Measurements from ENCODE around the gene CADPS2.

Gene CADPS2

GRCh38 chr7:122726881-122727280 lies 159.4 kb downstream of the CADPS2 start:
- no peaks in the 10 kb centered on the region for H3K27me3 Mint-ChIP-seq
- no peaks in the 10 kb centered on the region for H3K4me1 Mint-ChIP-seq (ENCODE audit: low read depth)
- H3K27ac Mint-ChIP-seq = no peak overlapping the region
- H3K9me3 Mint-ChIP-seq = peaks cover 4% of the 10 kb centered on the region
- no peak overlapping the region for H3K4me3 Mint-ChIP-seq
- H3K36me3 Mint-ChIP-seq (ENCODE audit: low read depth) = no peaks in the 10 kb centered on the region

- Mint-ChIP-seq H3K9me3 (peaks cover 6% of the 10 kb centered on the region), H3K27ac (no peak overlapping the region), H3K27me3 (no peaks in the 10 kb centered on the region)
Observed at GRCh38 chr7:122724366-122724765, 161.9 kb downstream of the CADPS2 start.

GRCh38 chr7:122719010-122719578 lies 167.2 kb downstream of the CADPS2 start:
- Mint-ChIP-seq H3K36me3 (ENCODE audit: low read depth) (no peaks in the 10 kb centered on the region), H3K9me3 (peaks cover 6% of the 10 kb centered on the region), H3K4me3 (no peak overlapping the region), H3K4me1 (ENCODE audit: low read depth) (no peaks in the 10 kb centered on the region), H3K27ac (no peak overlapping the region), H3K27me3 (no peaks in the 10 kb centered on the region)

More at GRCh38 chr7:122724366-122724765, 161.9 kb downstream of the CADPS2 start:
- H3K4me3 Mint-ChIP-seq = no peak overlapping the region
- no peaks in the 10 kb centered on the region for H3K36me3 Mint-ChIP-seq (ENCODE audit: low read depth)
- H3K4me1 Mint-ChIP-seq (ENCODE audit: low read depth) = no peaks in the 10 kb centered on the region

GRCh38 chr7:122717356-122718089 lies 168.7 kb downstream of the CADPS2 start:
- Mint-ChIP-seq H3K4me3 (no peak overlapping the region), H3K27ac (no peak overlapping the region), H3K27me3 (no peaks in the 10 kb centered on the region), H3K9me3 (peaks cover 6% of the 10 kb centered on the region), H3K36me3 (ENCODE audit: low read depth) (no peaks in the 10 kb centered on the region), H3K4me1 (ENCODE audit: low read depth) (no peaks in the 10 kb centered on the region)

GRCh38 chr7:122715183-122715582 lies 171.1 kb downstream of the CADPS2 start:
- H3K27me3 Mint-ChIP-seq = no peaks in the 10 kb centered on the region
- H3K4me3 Mint-ChIP-seq = no peak overlapping the region
- H3K9me3 Mint-ChIP-seq = no peaks in the 10 kb centered on the region
- no peaks in the 10 kb centered on the region for H3K36me3 Mint-ChIP-seq (ENCODE audit: low read depth)
- H3K4me1 Mint-ChIP-seq (ENCODE audit: low read depth) = no peaks in the 10 kb centered on the region
- H3K27ac Mint-ChIP-seq = no peak overlapping the region

- Mint-ChIP-seq H3K27me3 (no peaks in the 10 kb centered on the region), H3K4me1 (ENCODE audit: low read depth) (no peaks in the 10 kb centered on the region), H3K9me3 (peaks cover 4% of the 10 kb centered on the region), H3K27ac (no peak overlapping the region), H3K4me3 (no peak overlapping the region), H3K36me3 (ENCODE audit: low read depth) (no peaks in the 10 kb centered on the region)
Observed at GRCh38 chr7:122710916-122711315, 175.3 kb downstream of the CADPS2 start.

- peaks cover 4% of the 10 kb centered on the region for H3K9me3 Mint-ChIP-seq
- no peak overlapping the region for H3K4me3 Mint-ChIP-seq
- no peaks in the 10 kb centered on the region for H3K4me1 Mint-ChIP-seq (ENCODE audit: low read depth)
- no peaks in the 10 kb centered on the region for H3K36me3 Mint-ChIP-seq (ENCODE audit: low read depth)
- H3K27me3 Mint-ChIP-seq = no peaks in the 10 kb centered on the region
- no peak overlapping the region for H3K27ac Mint-ChIP-seq
Observed at GRCh38 chr7:122709930-122710646, 176.2 kb downstream of the CADPS2 start.

GRCh38 chr7:122706836-122707235 lies 179.4 kb downstream of the CADPS2 start:
- no peak overlapping the region for H3K4me3 Mint-ChIP-seq

GRCh38 chr7:122702872-122703510 lies 183.3 kb downstream of the CADPS2 start, which contains the start of gene RNF148:
Gene RNF148, minus strand, starts transcription at chr7:122702922. Its CDS starts 172 bp downstream, at chr7:122702750.
- no peak within 1 kb of the TSS for H3K27ac Mint-ChIP-seq

More at GRCh38 chr7:122706836-122707235, 179.4 kb downstream of the CADPS2 start:
- H3K9me3 Mint-ChIP-seq = peaks cover 6% of the 10 kb centered on the region
- no peaks in the 10 kb centered on the region for H3K27me3 Mint-ChIP-seq
- H3K4me1 Mint-ChIP-seq (ENCODE audit: low read depth) = no peaks in the 10 kb centered on the region
- H3K36me3 Mint-ChIP-seq (ENCODE audit: low read depth) = no peaks in the 10 kb centered on the region
- H3K27ac Mint-ChIP-seq = no peak overlapping the region

GRCh38 chr7:122699017-122699416 lies 187.2 kb downstream of the CADPS2 start, which contains the start of gene RNF133:
Gene RNF133, minus strand, starts transcription at chr7:122699117. Its CDS starts 199 bp downstream, at chr7:122698918.
- H3K27me3 Mint-ChIP-seq = no peaks in the 10 kb centered on the region
- H3K36me3 Mint-ChIP-seq (ENCODE audit: low read depth) = no peaks in the 10 kb centered on the region
- no peak within 1 kb of the TSS for H3K27ac Mint-ChIP-seq
- no peaks in the 10 kb centered on the region for H3K4me1 Mint-ChIP-seq (ENCODE audit: low read depth)
- peaks cover 10% of the 10 kb centered on the region for H3K9me3 Mint-ChIP-seq
- H3K4me3 Mint-ChIP-seq = no peak within 1 kb of the TSS

More at GRCh38 chr7:122702872-122703510, 183.3 kb downstream of the CADPS2 start, which contains the start of gene RNF148:
- H3K36me3 Mint-ChIP-seq (ENCODE audit: low read depth) = no peaks in the 10 kb centered on the region
- H3K4me3 Mint-ChIP-seq = no peak within 1 kb of the TSS
- H3K9me3 Mint-ChIP-seq = peaks cover 10% of the 10 kb centered on the region
- no peaks in the 10 kb centered on the region for H3K27me3 Mint-ChIP-seq
- H3K4me1 Mint-ChIP-seq (ENCODE audit: low read depth) = no peaks in the 10 kb centered on the region

GRCh38 chr7:122695816-122696215 lies 190.4 kb downstream of the CADPS2 start:
- H3K36me3 Mint-ChIP-seq (ENCODE audit: low read depth) = no peaks in the 10 kb centered on the region
- H3K27me3 Mint-ChIP-seq = no peaks in the 10 kb centered on the region
- H3K9me3 Mint-ChIP-seq = peaks cover 11% of the 10 kb centered on the region
- H3K27ac Mint-ChIP-seq = no peak overlapping the region
- no peaks in the 10 kb centered on the region for H3K4me1 Mint-ChIP-seq (ENCODE audit: low read depth)
- H3K4me3 Mint-ChIP-seq = no peak overlapping the region

GRCh38 chr7:122694697-122695096 lies 191.6 kb downstream of the CADPS2 start:
- no peaks in the 10 kb centered on the region for H3K36me3 Mint-ChIP-seq (ENCODE audit: low read depth)
- no peaks in the 10 kb centered on the region for H3K27me3 Mint-ChIP-seq
- no peak overlapping the region for H3K27ac Mint-ChIP-seq
- no peak overlapping the region for H3K4me3 Mint-ChIP-seq
- no peaks in the 10 kb centered on the region for H3K4me1 Mint-ChIP-seq (ENCODE audit: low read depth)
- peaks cover 6% of the 10 kb centered on the region for H3K9me3 Mint-ChIP-seq

- H3K27me3 Mint-ChIP-seq = no peaks in the 10 kb centered on the region
- H3K9me3 Mint-ChIP-seq = peaks cover 6% of the 10 kb centered on the region
- no peaks in the 10 kb centered on the region for H3K36me3 Mint-ChIP-seq (ENCODE audit: low read depth)
- H3K4me3 Mint-ChIP-seq = no peak overlapping the region
- no peak overlapping the region for H3K27ac Mint-ChIP-seq
- H3K4me1 Mint-ChIP-seq (ENCODE audit: low read depth) = no peaks in the 10 kb centered on the region
Observed at GRCh38 chr7:122692769-122693309, 193.4 kb downstream of the CADPS2 start.

GRCh38 chr7:122691569-122692235 lies 194.6 kb downstream of the CADPS2 start:
- peaks cover 6% of the 10 kb centered on the region for H3K9me3 Mint-ChIP-seq
- H3K36me3 Mint-ChIP-seq (ENCODE audit: low read depth) = no peaks in the 10 kb centered on the region
- H3K4me1 Mint-ChIP-seq (ENCODE audit: low read depth) = no peaks in the 10 kb centered on the region
- H3K27me3 Mint-ChIP-seq = no peaks in the 10 kb centered on the region
- no peak overlapping the region for H3K4me3 Mint-ChIP-seq
- no peak overlapping the region for H3K27ac Mint-ChIP-seq

Measured in stimulated activated naive CD8-positive, alpha-beta T cell treated with anti-CD3 and anti-CD28 coated beads, Interleukin-15, Interleukin-2, amounts not matched to agents 100 ng/mL and 50 ng/mL, for 24 hours (primary cell).